HCT116 (cell line): ENCODE results near the gene BIRC6. TPM values are rescaled to one million over a fixed set of nuclear protein-coding genes. Genes with fewer than 3 reads are reported as not detected.

ENCODE experiments used
- ATAC-seq: fragments of 200-7000 bp; cut with Tn5 transposase; 2 replicates; pipeline ENCODE4 v1.9.1; 2020; ENCODE audit warnings: mild to moderate bottlenecking, moderate library complexity
- BruUV-seq: library from RNA; stranded (reverse); fragments of 400-500 nt; replicated peaks from 2 replicates; lab custom pipeline; 2021; lab: Mats Ljungman, UMichigan
- CTCF ChIA-PET: fragments of 300-600 bp; sonication (Branson Sonifier 250); formaldehyde crosslinking; loops from one replicate; lab custom pipeline; 2021; ENCODE audit warnings: antibody characterized with exemption; lab: Charles Lee
- POLR2A ChIA-PET: fragments of 300-600, 350-600 bp; sonication (Branson Sonifier 250); formaldehyde crosslinking; loops from one replicate; lab custom pipeline; 2021; ENCODE audit warnings: antibody characterized with exemption; lab: Charles Lee
- RAD21 ChIA-PET, 2 experiments: fragments of 300-600 bp; sonication (Branson Sonifier 250); formaldehyde crosslinking; loops; one replicate each; lab custom pipeline; 2023; ENCODE audit warnings: low total read pairs in 2 of 2; ENCODE audit not compliant: uncharacterized antibody in 2 of 2, unreplicated experiment in 2 of 2, low non-redundant PET in 1 of 2; lab: Charles Lee
- DNase-seq: peaks from one replicate; pipeline ENCODE4 v3.0.0-alpha.2; 2010; ENCODE audit warnings: low read depth, low spot score
- H2AFZ ChIP-seq: fragments of 200-600 bp; shearing (Covaris generic), sonication (generic); 2 replicates; pipeline ENCODE4 v1.6.1; 2017; ENCODE audit warnings: low read depth, mixed run types, mixed read lengths, antibody characterized with exemption, low read length; ENCODE audit not compliant: poor library complexity, severe bottlenecking
- H3K27ac ChIP-seq: 2 replicates; pipeline ENCODE4 v1.5.1; 2012; ENCODE audit warnings: low read depth, low read length
- H3K27me3 ChIP-seq: fragments of 200-600 bp; sonication (generic); 2 replicates; pipeline ENCODE4 v1.6.1; 2016; ENCODE audit warnings: mixed run types, low read length, mixed read lengths; ENCODE audit not compliant: insufficient read depth
- H3K36me3 ChIP-seq, 2 experiments: fragments of 200-500 bp in 1 of 2; fragments of 200-600 bp in 1 of 2; sonication (Bioruptor generic) in 1 of 2; sonication (generic) in 1 of 2; 2 replicates each; pipeline versions ENCODE4 v1.5.1 to v1.6.1; 2014 to 2016; ENCODE audit warnings: low read length in 2 of 2, inconsistent platforms in 1 of 2, mixed read lengths in 1 of 2, mixed run types in 1 of 2; ENCODE audit not compliant: insufficient read depth in 2 of 2, control insufficient read depth in 1 of 2
- H3K4me1 ChIP-seq, 2 experiments: fragments of 200-600 bp in 1 of 2; sonication (generic) in 1 of 2; 2 replicates each; pipeline versions ENCODE4 v1.5.1 to v1.6.1; 2012 to 2017; ENCODE audit warnings: low read length in 2 of 2, inconsistent platforms in 1 of 2, mild to moderate bottlenecking in 1 of 2, mixed read lengths in 1 of 2, mixed run types in 1 of 2, moderate library complexity in 1 of 2; ENCODE audit not compliant: insufficient read depth in 2 of 2, control insufficient read depth in 1 of 2
- H3K4me2 ChIP-seq: fragments of 200-600 bp; sonication (generic); 2 replicates; pipeline ENCODE4 v1.6.1; 2017; ENCODE audit warnings: mixed run types, low read length, mixed read lengths
- H3K4me3 ChIP-seq, 2 experiments: fragments of 200-600 bp in 1 of 2; sonication (generic) in 1 of 2; replicated peaks in 1 of 2; 2 replicates each; pipeline ENCODE4 v1.5.1; 2011 to 2016; ENCODE audit warnings: low read length in 2 of 2, control low read depth in 1 of 2, low read depth in 1 of 2, mild to moderate bottlenecking in 1 of 2, mixed read lengths in 1 of 2, mixed run types in 1 of 2
- H3K79me2 ChIP-seq: fragments of 200-600 bp; sonication (generic); 2 replicates; pipeline ENCODE4 v1.6.1; 2017; ENCODE audit warnings: mild to moderate bottlenecking, mixed run types, low read length, moderate library complexity, mixed read lengths; ENCODE audit not compliant: insufficient read depth
- H3K9ac ChIP-seq: fragments of 200-600 bp; sonication (generic); 2 replicates; pipeline ENCODE4 v1.6.1; 2016; ENCODE audit warnings: low read length, mixed read lengths
- H3K9me2 ChIP-seq: fragments of 200-600 bp; sonication (generic), shearing (Covaris generic); 2 replicates; pipeline ENCODE4 v1.6.1; 2017; ENCODE audit warnings: mixed run types, mild to moderate bottlenecking, moderate library complexity; ENCODE audit not compliant: insufficient read depth
- H3K9me3 ChIP-seq, 2 experiments: fragments of 200-500 bp in 1 of 2; fragments of 200-600 bp in 1 of 2; sonication (Bioruptor generic) in 1 of 2; sonication (generic) in 1 of 2; 2 replicates each; pipeline ENCODE4 v1.6.1; 2014 to 2017; ENCODE audit warnings: low read length in 2 of 2, mixed read lengths in 2 of 2, inconsistent platforms in 1 of 2, low read depth in 1 of 2, mild to moderate bottlenecking in 1 of 2, mixed run types in 1 of 2, moderate library complexity in 1 of 2; ENCODE audit not compliant: control insufficient read depth in 1 of 2, insufficient read depth in 1 of 2
- H4K20me1 ChIP-seq: fragments of 200-600 bp; sonication (generic), shearing (Covaris generic); 2 replicates; pipeline ENCODE4 v1.6.1; 2017; ENCODE audit warnings: mixed run types, mild to moderate bottlenecking, moderate library complexity; ENCODE audit not compliant: insufficient read depth
- CEBPB ChIP-seq: IDR thresholded peaks from 2 replicates; pipeline ENCODE4 v1.6.1; 2012; ENCODE audit warnings: low read depth
- ELF1 ChIP-seq: IDR thresholded peaks from 2 replicates; pipeline ENCODE4 v1.6.1; 2012; ENCODE audit warnings: low read depth, borderline replicate concordance
- FOSL1 ChIP-seq: IDR thresholded peaks from 2 replicates; pipeline ENCODE4 v1.6.1; 2012; ENCODE audit warnings: low read depth
- JUND ChIP-seq: IDR thresholded peaks from 2 replicates; pipeline ENCODE4 v1.6.1; 2012
- POLR2A ChIP-seq: IDR thresholded peaks from 2 replicates; pipeline ENCODE4 v1.7.0; 2011; ENCODE audit warnings: borderline replicate concordance; ENCODE audit not compliant: insufficient read depth, insufficient read length; ENCODE audit errors: extremely low read depth
- ZFX ChIP-seq: fragments of 450-650 bp; IDR thresholded peaks from 2 replicates; pipeline ENCODE4 v1.6.1; 2017
- ZNF274 ChIP-seq: fragments of 200-500 bp; sonication (Bioruptor generic); IDR thresholded peaks from 2 replicates; pipeline ENCODE4 v1.6.1; 2014; ENCODE audit warnings: mild to moderate bottlenecking, low read depth, low read length, inconsistent platforms
- intact Hi-C: fragments of 100-400 bp; cut with micrococcal nuclease; formaldehyde crosslinking; loops from 2 replicates; pipeline ENCODE4 v1.10.0; 2022
- total RNA-seq: library from RNA; stranded (reverse); gene quantifications from one replicate; pipeline ENCODE4 v1.2.1, GENCODE V29; 2021; ENCODE audit not compliant: unreplicated experiment
- TF ChIP-seq, protein P1 (sequence below): IDR thresholded peaks from 2 replicates; pipeline ENCODE4 v1.6.1; 2012; ENCODE audit warnings: low read depth

BIRC6 gene
- total RNA-seq, 1 experiment from 2014 or later: 60.7 TPM

GRCh38 chr2:32591669-32592463 is 235.0 kb downstream of the BIRC6 start:
- no peak overlapping the region for H3K4me2 ChIP-seq
- H3K4me3 ChIP-seq: no peak overlapping the region
- H3K9me3 ChIP-seq: no peaks in the 10 kb centered on the region
- H3K9me2 ChIP-seq: no peaks in the 10 kb centered on the region
- POLR2A ChIA-PET: no interaction called here
- H3K4me1 ChIP-seq: no peaks in the 10 kb centered on the region
- no peaks in the 10 kb centered on the region for H3K79me2 ChIP-seq
- ATAC-seq (no peak), DNase-seq (no peak)
- no peaks in the 10 kb centered on the region for H3K27me3 ChIP-seq
- intact Hi-C loops: no loop called here
- H3K27ac ChIP-seq: no peak overlapping the region
- no peak overlapping the region for H3K9ac ChIP-seq
- peaks cover 0 to 5% of the 10 kb centered on the region in 2 experiments; a peak in 1 of 4 replicates for H3K36me3 ChIP-seq
- no TSS peak for BruUV-seq
- H4K20me1 ChIP-seq: peaks cover 4% of the 10 kb centered on the region; the same call in 1 of the 2 replicates
- RAD21 ChIA-PET: no interaction called here
- no peak for TF ChIP-seq FOSL1
- no peak for TF ChIP-seq POLR2A
- TF ChIP-seq ZFX: no peak
- no peak for TF ChIP-seq JUND
- TF ChIP-seq ELF1: no peak
- TF ChIP-seq, protein P1, sequence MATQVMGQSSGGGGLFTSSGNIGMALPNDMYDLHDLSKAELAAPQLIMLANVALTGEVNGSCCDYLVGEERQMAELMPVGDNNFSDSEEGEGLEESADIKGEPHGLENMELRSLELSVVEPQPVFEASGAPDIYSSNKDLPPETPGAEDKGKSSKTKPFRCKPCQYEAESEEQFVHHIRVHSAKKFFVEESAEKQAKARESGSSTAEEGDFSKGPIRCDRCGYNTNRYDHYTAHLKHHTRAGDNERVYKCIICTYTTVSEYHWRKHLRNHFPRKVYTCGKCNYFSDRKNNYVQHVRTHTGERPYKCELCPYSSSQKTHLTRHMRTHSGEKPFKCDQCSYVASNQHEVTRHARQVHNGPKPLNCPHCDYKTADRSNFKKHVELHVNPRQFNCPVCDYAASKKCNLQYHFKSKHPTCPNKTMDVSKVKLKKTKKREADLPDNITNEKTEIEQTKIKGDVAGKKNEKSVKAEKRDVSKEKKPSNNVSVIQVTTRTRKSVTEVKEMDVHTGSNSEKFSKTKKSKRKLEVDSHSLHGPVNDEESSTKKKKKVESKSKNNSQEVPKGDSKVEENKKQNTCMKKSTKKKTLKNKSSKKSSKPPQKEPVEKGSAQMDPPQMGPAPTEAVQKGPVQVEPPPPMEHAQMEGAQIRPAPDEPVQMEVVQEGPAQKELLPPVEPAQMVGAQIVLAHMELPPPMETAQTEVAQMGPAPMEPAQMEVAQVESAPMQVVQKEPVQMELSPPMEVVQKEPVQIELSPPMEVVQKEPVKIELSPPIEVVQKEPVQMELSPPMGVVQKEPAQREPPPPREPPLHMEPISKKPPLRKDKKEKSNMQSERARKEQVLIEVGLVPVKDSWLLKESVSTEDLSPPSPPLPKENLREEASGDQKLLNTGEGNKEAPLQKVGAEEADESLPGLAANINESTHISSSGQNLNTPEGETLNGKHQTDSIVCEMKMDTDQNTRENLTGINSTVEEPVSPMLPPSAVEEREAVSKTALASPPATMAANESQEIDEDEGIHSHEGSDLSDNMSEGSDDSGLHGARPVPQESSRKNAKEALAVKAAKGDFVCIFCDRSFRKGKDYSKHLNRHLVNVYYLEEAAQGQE: no peak
- no peak for TF ChIP-seq ZNF274
- TF ChIP-seq CEBPB: no peak
- CTCF ChIA-PET: no interaction called here
- no peak overlapping the region for H2AFZ ChIP-seq
